Spinal cord (tissue), 10 donors: ENCODE results near the gene KRTDAP. TPM values are rescaled to one million over a fixed set of nuclear protein-coding genes. Genes with fewer than 3 reads are reported as not detected.
A peak's percentile ranks its signal among the peaks of the same experiment; 100 is the strongest.

ENCODE experiments used
- DNase-seq, 6 donors: peaks; one replicate each; pipeline versions ENCODE4 v3.0.0 to v3.0.0-alpha.2; 2013 to 2015; ENCODE audit warnings: low spot score in 6 of 6, low read depth in 4 of 6
- H3K27ac ChIP-seq: one replicate; pipeline ENCODE4 v1.5.1; 2013; ENCODE audit warnings: low read depth, low read length, control low read depth
- H3K27me3 ChIP-seq: one replicate; pipeline ENCODE4 v1.6.1; 2013; ENCODE audit warnings: low read length; ENCODE audit not compliant: control insufficient read depth, insufficient read depth
- H3K36me3 ChIP-seq: one replicate; pipeline ENCODE4 v1.6.1; 2013; ENCODE audit warnings: low read length; ENCODE audit not compliant: control insufficient read depth, insufficient read depth
- H3K4me1 ChIP-seq: one replicate; pipeline ENCODE4 v1.6.1; 2013; ENCODE audit warnings: low read length; ENCODE audit not compliant: control insufficient read depth, insufficient read depth
- H3K4me3 ChIP-seq: one replicate; pipeline ENCODE4 v1.5.1; 2013; ENCODE audit warnings: low read depth, low read length, control low read depth
- H3K9me3 ChIP-seq: one replicate; pipeline ENCODE4 v1.6.1; 2013; ENCODE audit warnings: low read length; ENCODE audit not compliant: control insufficient read depth, insufficient read depth
- WGBS: methylation state at CpG from one replicate; pipeline ENCODE4 v1.1.5; 2013; ENCODE audit warnings: missing lambda C conversion rate; ENCODE audit not compliant: insufficient coverage; 5-methylcytosine and 5-hydroxymethylcytosine counted together
- polyA plus RNA-seq, 2 donors: library from polyadenylated mRNA; unstranded; fragments of 120-200 nt; gene quantifications; one replicate each; pipeline ENCODE4 v1.2.1, GENCODE V29; 2013; ENCODE audit not compliant: insufficient read length in 2 of 2
- total RNA-seq, 2 donors: library from RNA; depleted of rRNA in 1 of 2; stranded (reverse); fragments of 120-200 nt in 1 of 2; fragments of >200 nt in 1 of 2; gene quantifications; one replicate each; pipeline versions ENCODE4 v1.2.3 to v1.2.4, GENCODE V29; 2013 to 2014
- donor health status: healthy.

The KRTDAP gene
- total and polyA plus RNA-seq, 4 donors, result not detected

- Histone ChIP-seq H3K4me1 (peaks cover 22% of the 10 kb centered on the region), H3K27ac (no peak overlapping the region), H3K36me3 (no peaks in the 10 kb centered on the region), H3K27me3 (peaks cover 42% of the 10 kb centered on the region), H3K4me3 (no peak overlapping the region), H3K9me3 (no peaks in the 10 kb centered on the region)
- DNase-seq, result no peak
- WGBS, result 14% methylated on average over 20 of the region's 20 CpGs
Measured at GRCh38 chr19:35514282-35514809, 24.1 kb upstream of the KRTDAP start.

- H3K36me3 ChIP-seq, result no peaks in the 10 kb centered on the region
- WGBS, result 12% methylated on average over 12 of the region's 15 CpGs
- H3K27ac ChIP-seq, result no peak within 1 kb of the TSS
- H3K9me3 ChIP-seq, result no peaks in the 10 kb centered on the region
- peaks cover 22% of the 10 kb centered on the region for H3K4me1 ChIP-seq
- no peak for DNase-seq
- H3K4me3 ChIP-seq, result no peak within 1 kb of the TSS
- peaks cover 47% of the 10 kb centered on the region for H3K27me3 ChIP-seq
Measured at GRCh38 chr19:35513628-35514281, 23.5 kb upstream of the KRTDAP start, which contains the start of gene DMKN. Gene DMKN (minus strand): TSS chr19:35513649. CDS start chr19:35513475, 174 bp downstream.

GRCh38 chr19:35512831-35513627, 22.8 kb upstream of the KRTDAP start:
- Histone ChIP-seq H3K4me1 (peaks cover 22% of the 10 kb centered on the region), H3K27ac (no peak overlapping the region), H3K36me3 (no peaks in the 10 kb centered on the region), H3K4me3 (no peak overlapping the region), H3K27me3 (peaks cover 53% of the 10 kb centered on the region), H3K9me3 (no peaks in the 10 kb centered on the region)
- WGBS, result 51% methylated on average over 14 of the region's 15 CpGs
- DNase-seq, result peak in 1 of 6 donors; percentile 4

- Histone ChIP-seq H3K4me1 (peaks cover 22% of the 10 kb centered on the region), H3K27me3 (peaks cover 59% of the 10 kb centered on the region), H3K4me3 (no peak overlapping the region), H3K27ac (no peak overlapping the region), H3K36me3 (no peaks in the 10 kb centered on the region), H3K9me3 (no peaks in the 10 kb centered on the region)
- no peak for DNase-seq
- WGBS, result 94% methylated on average over 6 of the region's 7 CpGs
Measured at GRCh38 chr19:35511337-35511736, 21.1 kb upstream of the KRTDAP start.

GRCh38 chr19:35510626-35510964, 20.3 kb upstream of the KRTDAP start:
- no peak for DNase-seq
- Histone ChIP-seq H3K4me1 (peaks cover 22% of the 10 kb centered on the region), H3K36me3 (no peaks in the 10 kb centered on the region), H3K27ac (no peak overlapping the region), H3K9me3 (no peaks in the 10 kb centered on the region), H3K27me3 (peaks cover 64% of the 10 kb centered on the region), H3K4me3 (peak overlapping the region; percentile 4)
- 15% methylated on average over 12 of the region's 15 CpGs for WGBS

- WGBS, result under 1% methylated on average over 39 of the region's 39 CpGs
- Histone ChIP-seq H3K36me3 (no peaks in the 10 kb centered on the region), H3K4me3 (peak overlapping the region; percentile 4), H3K4me1 (peaks cover 22% of the 10 kb centered on the region), H3K27ac (no peak overlapping the region), H3K27me3 (peaks cover 64% of the 10 kb centered on the region), H3K9me3 (no peaks in the 10 kb centered on the region)
- DNase-seq, result peak in 4 of 6 donors; percentile 29 to 82 (median 56)
Measured at GRCh38 chr19:35509861-35510625, 19.8 kb upstream of the KRTDAP start.

- Histone ChIP-seq H3K4me1 (peaks cover 19% of the 10 kb centered on the region), H3K4me3 (peak overlapping the region; percentile 3), H3K9me3 (no peaks in the 10 kb centered on the region), H3K27ac (no peak overlapping the region), H3K27me3 (peaks cover 59% of the 10 kb centered on the region), H3K36me3 (no peaks in the 10 kb centered on the region)
- WGBS, result 2% methylated on average over 5 of the region's 12 CpGs
- peak in 2 of 6 donors; percentile 16 to 19 for DNase-seq
Measured at GRCh38 chr19:35509018-35509652, 18.9 kb upstream of the KRTDAP start.

- H3K4me3 ChIP-seq, result no peak overlapping the region
- DNase-seq, result no peak
- WGBS, result no CpG with 5 or more reads among the region's 3 CpGs
- H3K36me3 ChIP-seq, result no peaks in the 10 kb centered on the region
- no peak overlapping the region for H3K27ac ChIP-seq
- peaks cover 14% of the 10 kb centered on the region for H3K4me1 ChIP-seq
- H3K27me3 ChIP-seq, result peaks cover 53% of the 10 kb centered on the region
- H3K9me3 ChIP-seq, result no peaks in the 10 kb centered on the region
Measured at GRCh38 chr19:35508129-35508528, 17.9 kb upstream of the KRTDAP start.

- 87% methylated on average over 11 of the region's 11 CpGs for WGBS
- Histone ChIP-seq H3K4me1 (peaks cover 13% of the 10 kb centered on the region), H3K27ac (no peak overlapping the region), H3K4me3 (no peak overlapping the region), H3K27me3 (peaks cover 48% of the 10 kb centered on the region), H3K36me3 (no peaks in the 10 kb centered on the region), H3K9me3 (no peaks in the 10 kb centered on the region)
- no peak for DNase-seq
Measured at GRCh38 chr19:35507561-35507960, 17.3 kb upstream of the KRTDAP start.
